NK-92 (cell line): ENCODE results near the gene EGLN3.
"Not testable (repeated sequence)": the region's sequence is repeated elsewhere in the genome, so short reads cannot be mapped to it uniquely, and the experiment has no call there.

Source experiments
- DNase-seq: peaks from one replicate; lab custom pipeline; 2025; ENCODE audit not compliant: unreplicated experiment; lab: John Stamatoyannopoulos, UW

The EGLN3 gene

DNA sequence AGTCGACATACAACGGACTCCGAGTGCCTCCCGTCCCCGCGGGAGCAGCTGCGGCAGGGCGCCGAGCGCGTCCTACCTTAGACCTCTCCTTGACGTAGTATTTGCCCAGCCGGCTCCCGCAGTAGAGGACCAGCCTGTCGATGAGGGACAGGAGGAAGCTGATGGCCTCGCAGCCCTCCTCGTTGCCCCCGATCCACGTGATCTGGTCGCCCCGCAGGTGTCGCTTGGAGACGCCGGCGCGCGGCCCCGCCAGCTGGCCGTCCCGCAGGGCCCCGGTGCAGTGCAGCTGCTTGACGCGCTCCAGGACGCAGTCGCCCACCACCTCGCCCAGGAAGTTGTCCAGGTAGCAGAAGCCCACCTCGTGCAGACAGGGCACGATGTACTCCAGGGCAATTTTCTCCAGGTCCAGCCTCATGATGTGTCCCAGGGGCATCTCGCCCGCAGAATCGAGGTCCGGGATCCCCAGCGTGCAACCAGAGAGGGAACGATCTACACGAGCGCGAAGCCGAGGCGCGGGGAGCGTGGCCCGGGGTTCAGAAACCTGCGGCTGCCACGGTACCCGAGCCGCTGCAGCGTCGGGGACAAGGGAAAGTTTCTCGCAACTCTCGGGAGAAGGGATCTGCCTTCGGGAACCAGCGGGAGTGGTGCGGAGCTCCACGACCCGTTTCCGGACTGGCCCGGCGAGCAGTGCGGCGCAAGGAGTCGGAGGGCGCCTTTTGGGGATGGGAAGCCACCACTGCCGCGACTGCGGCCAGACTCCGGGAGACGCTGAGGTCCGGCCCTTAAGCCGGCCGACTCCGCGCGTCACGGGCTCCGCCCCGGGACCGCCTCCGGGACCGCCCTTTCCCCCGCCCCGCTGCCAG lies at the start of gene EGLN3:
EGLN3 (minus strand) TSS at position 755 of the 863 bp plus-strand sequence; CDS start at position 433, 322 bp downstream.
- no peak for DNase-seq

DNA sequence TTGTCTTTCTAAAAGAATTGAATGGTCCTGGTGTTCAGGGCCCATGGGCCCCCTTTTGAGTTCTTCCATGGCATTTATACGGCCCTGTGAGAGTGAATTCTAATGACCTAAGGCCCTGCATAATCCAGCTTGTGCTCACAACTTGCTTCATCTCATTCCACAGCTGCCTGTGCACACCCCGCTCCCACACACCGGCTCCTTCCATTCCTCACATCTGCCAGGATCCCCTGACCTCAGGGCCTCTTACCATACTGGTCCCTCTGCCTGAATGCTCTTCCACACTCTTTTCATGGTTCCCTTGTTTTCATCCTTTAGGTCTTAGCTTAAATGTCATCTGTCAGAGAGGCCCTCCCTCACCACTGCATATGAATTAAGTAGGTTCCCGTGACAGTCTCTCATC lies 49.5 kb upstream of the EGLN3 start:
- no peak for DNase-seq

DNA sequence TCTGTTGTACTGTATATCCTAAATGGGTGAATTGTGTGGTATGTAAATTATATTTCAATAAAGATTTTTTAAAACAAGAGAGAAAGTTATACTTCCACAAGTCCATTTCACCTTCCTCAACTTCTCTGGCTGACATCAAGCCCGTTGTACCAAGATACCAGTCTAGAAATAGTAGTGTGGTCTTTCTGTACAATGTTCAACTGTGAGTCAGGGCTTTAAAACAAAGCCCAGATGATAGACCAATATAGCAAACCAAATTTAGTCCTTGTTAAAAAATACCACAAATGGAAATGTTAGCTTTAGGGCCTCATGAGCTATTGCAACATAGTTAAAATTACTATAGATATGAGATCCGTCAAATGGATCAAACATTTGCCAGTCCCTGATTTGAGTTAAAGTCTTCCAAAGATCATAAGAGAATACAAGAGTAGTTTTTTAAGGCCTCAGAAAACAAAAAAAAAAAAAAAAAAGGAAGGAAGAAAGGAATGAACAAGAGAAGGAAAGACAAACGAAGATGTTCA lies 49.0 kb upstream of the EGLN3 start:
- no peak for DNase-seq

DNA sequence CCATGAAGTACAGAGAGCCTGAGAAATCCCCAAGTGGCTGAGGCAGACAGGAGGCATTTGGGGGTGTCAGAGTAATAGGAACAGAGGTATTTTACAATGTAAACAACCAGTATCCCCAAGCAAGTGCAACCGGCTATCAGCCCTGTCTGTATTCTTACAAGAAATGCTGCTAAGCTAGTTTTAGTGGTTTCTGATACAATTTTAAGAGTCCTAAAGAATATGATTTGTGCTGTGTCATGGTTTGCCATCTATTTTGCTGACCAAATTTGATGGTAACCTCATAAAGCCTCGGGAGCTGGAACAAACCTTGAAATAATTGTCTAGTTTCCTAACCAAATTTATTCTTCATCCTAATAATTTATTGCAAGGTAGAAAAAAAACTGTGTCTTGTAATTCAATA lies 46.7 kb upstream of the EGLN3 start:
- no peak for DNase-seq

DNA sequence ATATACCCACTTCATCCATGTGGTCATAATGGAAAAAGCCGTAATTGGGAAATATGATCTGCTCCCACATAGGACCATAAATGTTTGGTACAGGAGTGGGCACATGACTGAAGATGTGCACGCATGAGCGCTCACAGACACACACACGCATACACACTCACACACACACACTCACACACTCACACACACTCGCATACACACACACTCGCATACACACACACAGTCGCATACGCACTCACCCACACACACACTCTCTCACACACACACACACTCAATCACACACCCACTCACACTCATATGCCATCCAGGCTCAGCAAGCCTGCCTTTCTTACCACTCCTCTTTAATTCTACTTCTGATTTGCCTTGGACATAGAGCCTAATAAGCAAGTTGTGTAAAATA lies 45.6 kb upstream of the EGLN3 start:
- DNase-seq, result no peak

DNA sequence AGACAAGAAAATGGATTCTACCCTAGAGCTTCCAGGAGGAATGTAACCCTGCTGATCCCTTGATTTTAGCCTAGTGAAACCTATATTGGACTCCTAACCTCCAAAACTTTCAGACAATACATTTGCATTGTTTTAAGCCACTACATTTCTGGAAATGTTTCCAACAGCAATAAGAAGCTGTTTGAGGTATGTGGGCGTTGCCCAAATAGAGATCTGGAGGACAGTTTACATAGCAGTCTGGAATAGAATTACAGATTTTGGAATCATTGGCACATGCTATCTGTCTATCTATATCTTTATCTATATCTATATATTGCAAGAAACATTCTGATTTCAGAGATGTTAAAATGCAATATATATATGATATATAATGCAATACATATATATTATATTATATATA lies 42.4 kb upstream of the EGLN3 start:
- no peak for DNase-seq

DNA sequence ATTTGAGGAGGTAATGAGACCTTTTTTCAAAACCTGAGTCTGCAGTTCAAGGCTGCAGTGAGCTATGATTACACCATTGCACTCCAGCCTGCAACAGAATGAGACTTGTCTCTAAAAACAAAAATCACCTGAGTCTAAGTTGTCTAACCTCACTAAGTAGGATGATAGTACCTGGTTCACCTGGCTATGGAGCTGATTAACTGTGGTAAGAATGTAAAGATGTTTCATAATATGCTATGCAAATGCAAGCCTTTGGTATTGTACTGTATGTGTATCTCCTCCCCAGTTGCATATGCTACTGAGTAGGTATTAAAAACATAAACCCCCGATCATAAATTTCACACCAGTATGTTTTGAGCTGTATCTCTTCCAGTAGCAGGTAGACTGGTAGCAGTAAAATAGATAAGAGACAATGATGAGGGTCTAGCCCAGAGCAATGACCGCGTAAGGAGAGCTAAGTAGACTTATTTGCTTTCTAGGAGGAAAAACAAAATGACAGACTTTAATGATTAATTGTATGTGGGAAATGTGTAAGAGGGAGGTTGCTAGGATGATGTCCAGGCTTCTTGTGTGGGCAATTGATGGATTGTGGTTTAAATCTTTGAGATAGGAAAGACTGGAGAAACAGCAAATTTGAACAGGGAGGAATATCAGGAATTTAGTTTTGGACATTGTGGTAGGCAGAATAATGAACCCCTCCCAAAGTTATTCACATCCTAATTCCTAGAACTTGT lies 41.6 kb upstream of the EGLN3 start:
- DNase-seq, result no peak

DNA sequence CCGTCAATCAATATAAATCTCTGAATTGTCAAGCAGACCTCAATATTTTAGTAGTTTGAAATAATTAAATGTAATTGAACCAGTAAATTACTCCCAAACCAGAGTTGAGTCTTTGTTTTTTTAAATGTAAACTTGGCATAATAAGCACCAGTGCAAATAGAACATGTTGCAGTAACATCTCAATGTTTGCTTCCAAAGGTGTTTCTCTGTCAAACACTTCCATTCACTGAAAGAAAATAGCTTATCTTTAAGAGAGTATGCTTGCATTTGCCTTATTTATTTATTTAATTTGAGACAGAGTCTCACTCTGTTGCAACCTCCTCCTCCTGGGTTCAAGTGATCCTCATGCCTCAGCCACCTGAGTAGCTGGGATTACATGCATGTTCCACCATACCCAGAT lies 39.9 kb upstream of the EGLN3 start:
- no peak for DNase-seq

DNA sequence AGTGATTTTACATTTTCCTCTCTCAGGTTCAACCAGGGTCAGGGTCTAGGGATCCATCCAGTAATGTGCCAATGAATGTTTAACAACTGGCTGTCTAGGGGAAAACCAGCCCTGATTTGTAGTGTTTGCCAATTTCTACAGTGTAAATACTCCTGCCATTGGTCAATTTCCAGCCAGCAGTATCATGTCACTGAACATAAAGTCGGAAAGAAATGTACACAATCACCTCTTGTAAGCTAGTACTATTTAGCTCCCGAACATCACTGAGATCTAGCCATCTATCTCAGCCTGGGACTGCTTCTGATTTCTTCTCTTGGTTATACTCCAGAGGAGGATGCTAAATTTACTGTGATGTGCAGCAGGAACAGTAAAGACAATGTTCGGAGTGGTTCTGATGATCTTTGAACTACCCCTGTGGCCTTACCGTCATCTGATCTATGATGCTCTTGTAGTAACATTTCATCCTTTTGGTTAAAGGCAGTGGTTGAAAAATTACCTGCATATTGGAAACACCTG lies 36.7 kb upstream of the EGLN3 start:
- DNase-seq, result no peak

DNA sequence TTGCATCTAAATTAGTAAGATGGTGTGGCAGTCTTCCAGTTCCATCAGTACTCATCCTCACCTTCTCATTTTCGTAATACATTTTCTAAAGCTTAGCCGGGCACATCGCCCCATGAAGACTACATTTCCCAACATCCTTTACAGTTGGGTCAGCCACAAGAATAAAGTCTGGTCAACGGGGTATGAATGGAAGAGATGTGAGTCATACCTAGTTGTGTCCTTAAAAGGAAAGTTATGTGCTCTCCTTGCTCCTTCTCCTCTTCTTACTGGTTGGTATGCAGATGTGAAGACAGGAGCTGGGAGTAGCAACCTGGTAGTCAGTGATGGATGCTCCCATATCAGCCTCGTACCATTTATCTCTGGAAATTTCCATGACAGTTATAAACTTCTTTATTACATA lies 35.9 kb upstream of the EGLN3 start:
- DNase-seq, result no peak

DNA sequence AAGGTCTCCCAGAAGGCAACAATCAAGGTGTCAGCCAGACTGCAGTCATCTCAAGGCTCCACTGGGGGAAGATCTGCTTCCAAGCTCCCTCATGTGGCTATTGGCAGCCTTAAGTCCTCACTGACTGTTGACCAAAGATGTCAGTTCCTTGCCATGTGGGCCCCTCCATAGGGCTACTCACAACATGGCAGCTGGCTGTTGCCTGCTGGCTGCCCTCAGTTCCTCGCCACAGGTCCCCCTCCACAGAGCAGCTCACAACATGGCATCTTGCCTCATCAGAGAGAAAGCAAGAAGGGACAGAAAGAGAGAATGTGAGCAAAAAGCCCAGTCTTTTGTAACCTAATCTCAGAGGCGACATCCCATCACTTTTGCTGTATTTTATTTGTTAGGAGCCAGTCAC lies 34.4 kb upstream of the EGLN3 start:
- DNase-seq, result no peak

DNA sequence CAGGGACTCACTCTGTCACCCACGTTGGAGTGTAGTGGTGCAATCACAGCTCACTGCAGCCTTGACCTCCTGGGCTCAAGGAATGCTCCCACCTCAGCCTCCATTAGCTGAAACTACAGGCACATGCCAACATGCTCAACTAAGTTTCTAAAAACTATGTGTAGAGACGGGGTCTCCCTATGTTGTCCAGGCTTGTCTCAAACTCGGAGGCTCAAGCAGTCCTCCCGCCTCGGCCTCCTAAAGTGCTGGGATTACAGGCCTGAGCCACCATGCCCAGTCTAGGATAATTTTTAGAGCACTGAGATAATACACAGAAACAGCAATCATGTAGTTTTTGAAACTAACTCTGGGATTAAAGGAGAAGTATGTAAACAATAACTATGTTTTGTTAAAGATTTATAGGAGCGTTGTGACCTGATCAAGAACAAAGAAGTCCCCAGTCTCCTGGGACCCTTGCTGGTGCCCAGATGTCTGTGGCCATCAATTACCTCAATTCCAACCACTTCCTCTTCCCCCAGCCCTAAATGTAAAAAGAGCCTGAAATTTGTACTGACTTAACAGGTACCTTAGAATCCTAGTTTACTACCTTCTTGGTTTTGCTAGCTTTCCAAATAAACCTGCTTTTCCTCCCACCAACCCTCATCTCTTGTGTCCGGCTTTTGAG lies 28.9 kb upstream of the EGLN3 start:
- DNase-seq, result no peak

DNA sequence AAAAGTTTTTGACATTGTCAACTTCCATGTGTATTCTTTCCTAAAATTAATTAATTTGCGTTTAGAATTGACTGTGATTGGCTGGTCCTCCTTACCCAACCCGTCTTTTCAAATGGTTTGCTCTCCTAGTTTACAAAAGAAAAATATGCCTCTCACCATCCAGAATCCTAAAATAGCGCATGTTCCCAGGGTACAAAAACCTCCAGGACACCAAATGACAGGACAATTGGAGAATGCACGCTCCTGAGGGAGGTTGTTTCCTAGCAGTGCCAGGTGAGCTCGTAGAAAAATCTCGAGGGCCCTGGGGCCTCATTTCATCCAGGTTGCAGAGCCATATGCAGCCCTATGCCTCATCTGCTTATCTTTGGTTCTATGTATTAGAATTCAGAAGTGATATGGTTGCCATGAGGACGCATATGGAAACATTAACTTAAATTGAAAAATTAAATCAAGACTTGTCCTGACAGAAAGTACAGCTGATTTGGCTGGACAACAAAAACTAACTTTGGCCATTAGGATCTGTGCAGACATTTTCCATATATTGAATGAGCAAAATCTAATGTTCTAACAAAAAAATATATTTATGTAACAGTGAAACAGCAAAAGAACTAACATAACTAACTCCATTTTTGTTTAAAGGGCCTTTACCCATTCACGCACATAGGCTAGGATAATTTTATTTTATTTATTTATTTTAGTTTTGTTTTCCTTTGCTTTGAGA lies 28.2 kb upstream of the EGLN3 start:
- no peak for DNase-seq

DNA sequence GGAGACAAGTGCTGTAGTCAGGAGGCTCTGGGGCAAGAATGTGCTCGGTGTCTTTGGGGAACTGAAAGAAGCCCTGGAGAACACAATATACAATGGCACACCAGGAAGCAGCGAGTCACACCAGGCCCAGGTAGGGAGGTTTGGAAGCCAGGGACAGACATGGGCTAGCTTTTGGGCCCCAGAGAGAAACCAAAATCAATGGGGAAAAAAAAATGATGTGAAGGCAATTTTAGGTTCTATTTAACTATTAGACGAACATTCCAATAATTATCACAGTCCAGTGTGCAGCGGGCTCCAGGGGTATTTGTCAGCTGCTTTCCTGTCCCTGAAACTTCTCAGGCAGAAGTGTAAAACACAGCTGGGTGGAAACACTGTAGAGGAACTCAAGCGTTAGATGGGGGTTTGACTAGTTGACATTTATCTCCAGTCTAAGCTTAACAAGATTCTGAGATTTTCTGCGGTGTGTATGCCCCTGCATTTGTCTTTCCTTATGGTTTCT lies 21.8 kb upstream of the EGLN3 start:
- no peak for DNase-seq

DNA sequence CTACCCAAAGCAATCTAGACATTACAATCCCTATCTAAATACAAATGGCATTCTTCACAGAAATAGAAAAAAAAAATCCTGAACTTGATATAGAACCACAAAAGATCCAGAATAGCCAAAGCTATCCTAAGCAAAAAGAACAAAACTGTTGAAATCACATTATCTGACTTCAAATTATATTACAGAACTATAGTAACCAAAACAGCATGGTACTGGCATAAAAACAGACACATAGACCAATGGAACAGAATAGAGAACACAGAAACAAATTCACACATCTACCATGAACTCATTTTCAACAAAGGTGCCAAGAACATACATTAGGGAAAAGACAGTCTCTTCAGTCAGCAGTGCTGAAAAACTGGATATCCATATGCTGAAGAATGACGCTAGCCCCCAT lies 19.0 kb upstream of the EGLN3 start:
- DNase-seq, result not testable (repeated sequence)

DNA sequence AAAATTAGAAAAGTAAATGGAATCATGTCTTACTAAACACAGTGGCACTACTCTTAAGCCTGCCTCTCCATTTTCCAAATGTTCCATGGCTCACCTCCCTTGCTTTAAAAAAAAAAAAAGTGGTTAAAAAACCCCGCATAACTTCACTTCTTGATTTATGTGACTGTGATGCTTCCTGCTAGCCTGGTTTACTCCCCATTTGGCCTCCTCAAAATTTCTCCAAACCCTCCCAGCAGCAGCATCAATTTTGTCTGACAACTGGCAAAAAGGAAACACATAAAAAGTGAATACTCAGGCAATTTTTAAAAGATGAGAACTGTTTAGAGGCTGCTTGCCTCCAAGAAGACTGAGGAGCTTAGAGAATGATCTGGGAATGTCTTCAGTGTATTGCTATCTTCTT lies 17.8 kb upstream of the EGLN3 start:
- DNase-seq, result no peak

DNA sequence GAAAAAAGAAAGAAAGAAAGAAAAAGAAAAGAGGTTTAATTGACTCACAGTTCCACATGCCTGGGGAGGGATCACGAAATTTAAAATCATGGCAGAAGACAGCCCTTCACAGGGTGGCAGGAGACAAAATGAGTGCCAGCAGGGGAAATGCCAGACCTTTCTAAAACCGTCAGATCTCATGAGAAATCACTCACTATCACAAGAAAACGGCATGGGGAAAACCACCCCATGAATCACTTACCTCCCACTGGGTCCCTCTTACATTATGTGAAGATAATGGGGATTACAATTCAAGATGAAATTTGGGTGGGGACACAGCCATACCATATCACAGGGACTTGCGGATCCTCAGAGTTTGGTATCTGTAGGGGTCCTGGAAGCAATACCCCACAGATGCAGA lies 16.3 kb upstream of the EGLN3 start:
- DNase-seq, result no peak

DNA sequence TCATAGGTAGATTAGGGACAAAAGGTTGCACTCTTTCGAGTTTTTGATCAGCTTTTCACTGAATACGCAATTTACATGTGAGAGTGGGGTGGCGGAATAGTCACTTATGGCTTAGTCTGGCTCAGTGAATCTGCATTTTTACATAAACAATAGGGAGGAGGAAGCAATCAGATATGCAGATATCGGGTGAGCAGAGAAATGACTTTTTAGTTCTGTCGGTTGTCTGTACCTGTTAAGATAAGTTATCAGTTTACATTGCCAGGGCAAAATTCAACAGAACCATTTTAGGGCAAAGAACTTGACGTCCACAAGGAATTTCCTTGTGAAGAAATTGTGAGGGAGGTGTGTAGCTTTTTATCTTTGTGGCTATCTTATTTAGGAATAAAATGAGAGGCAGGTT lies 15.4 kb upstream of the EGLN3 start:
- no peak for DNase-seq

DNA sequence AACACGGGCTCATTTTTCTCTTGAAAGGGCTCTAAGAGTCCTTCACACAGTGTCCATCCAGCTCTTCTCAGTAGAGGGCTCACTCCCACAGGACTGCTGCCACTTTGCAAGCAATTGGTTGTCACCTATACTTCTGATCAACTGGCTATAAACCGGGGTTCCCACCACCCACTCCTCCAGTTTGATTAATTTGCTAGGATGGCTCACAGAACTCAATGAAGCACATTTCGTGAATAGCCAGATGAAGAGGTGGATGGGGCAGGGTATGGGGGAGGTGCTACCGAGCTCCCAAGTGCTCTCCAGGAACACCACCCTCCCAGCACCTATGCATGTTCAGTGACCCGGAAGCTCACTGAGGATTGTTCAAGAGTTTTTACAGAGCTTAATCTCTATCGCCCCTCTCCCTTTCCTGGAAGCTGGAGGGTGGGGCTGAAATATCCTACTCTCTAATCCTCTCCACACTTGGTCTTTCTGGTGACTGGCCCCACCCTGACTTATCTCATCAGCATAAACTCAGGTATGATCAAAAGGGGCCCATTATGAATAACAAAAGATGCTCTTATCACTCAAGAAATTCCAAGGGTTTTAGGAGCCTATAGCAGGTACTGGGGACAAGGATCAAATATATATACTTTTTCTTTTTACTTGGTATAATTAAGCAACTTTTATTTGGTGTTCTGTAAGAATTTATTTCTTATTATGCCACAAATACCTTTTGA lies 13.9 kb upstream of the EGLN3 start:
- DNase-seq, result no peak

DNA sequence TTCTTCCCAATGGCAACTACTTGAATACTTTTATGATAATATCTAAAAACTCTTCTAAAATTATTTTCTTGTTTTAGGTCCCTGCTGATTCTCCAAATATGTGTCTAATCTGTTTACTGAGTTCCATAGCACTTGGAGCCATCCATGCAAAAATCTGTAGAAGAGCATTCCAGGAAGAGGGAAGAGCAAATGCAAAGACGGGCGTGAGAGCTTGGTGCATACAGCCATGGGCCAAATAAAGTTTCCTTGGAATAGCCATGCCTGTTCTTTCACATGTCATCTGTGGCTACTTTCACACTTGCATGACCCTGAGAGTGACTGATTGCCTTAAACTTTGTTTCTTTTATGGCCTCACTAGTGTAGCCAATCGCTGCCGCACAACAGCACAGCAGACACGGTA lies 13.0 kb upstream of the EGLN3 start:
- DNase-seq, result no peak
